ENCODE data around the gene GPR183. TPM values are rescaled to one million over a fixed set of nuclear protein-coding genes. Genes with fewer than 3 reads are reported as not detected.
A peak's percentile ranks its signal among the peaks of the same experiment; 100 is the strongest.

The GPR183 gene
- total RNA-seq, 1 donor from 2014 or later: not detected

- no peaks in the 10 kb centered on the region for H3K36me3 Mint-ChIP-seq (ENCODE audit: low read depth)
- H3K27ac Mint-ChIP-seq (ENCODE audit: unreplicated experiment): no peak overlapping the region
- TF ChIP-seq, protein P1, sequence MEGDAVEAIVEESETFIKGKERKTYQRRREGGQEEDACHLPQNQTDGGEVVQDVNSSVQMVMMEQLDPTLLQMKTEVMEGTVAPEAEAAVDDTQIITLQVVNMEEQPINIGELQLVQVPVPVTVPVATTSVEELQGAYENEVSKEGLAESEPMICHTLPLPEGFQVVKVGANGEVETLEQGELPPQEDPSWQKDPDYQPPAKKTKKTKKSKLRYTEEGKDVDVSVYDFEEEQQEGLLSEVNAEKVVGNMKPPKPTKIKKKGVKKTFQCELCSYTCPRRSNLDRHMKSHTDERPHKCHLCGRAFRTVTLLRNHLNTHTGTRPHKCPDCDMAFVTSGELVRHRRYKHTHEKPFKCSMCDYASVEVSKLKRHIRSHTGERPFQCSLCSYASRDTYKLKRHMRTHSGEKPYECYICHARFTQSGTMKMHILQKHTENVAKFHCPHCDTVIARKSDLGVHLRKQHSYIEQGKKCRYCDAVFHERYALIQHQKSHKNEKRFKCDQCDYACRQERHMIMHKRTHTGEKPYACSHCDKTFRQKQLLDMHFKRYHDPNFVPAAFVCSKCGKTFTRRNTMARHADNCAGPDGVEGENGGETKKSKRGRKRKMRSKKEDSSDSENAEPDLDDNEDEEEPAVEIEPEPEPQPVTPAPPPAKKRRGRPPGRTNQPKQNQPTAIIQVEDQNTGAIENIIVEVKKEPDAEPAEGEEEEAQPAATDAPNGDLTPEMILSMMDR (conservative IDR thresholded peaks at IDR 0.05): no peak
- DNase-seq (ENCODE audit: low read depth, low spot score): no peak
- no peak overlapping the region for H3K4me3 Mint-ChIP-seq
- no peaks in the 10 kb centered on the region for H3K4me1 Mint-ChIP-seq
- no peaks in the 10 kb centered on the region for H3K9me3 Mint-ChIP-seq
- H3K27me3 Mint-ChIP-seq (ENCODE audit: low read depth): no peaks in the 10 kb centered on the region
These were observed 14.0 kb downstream of the GPR183 start for GRCh38 chr13:99293178-99293577.

DNA sequence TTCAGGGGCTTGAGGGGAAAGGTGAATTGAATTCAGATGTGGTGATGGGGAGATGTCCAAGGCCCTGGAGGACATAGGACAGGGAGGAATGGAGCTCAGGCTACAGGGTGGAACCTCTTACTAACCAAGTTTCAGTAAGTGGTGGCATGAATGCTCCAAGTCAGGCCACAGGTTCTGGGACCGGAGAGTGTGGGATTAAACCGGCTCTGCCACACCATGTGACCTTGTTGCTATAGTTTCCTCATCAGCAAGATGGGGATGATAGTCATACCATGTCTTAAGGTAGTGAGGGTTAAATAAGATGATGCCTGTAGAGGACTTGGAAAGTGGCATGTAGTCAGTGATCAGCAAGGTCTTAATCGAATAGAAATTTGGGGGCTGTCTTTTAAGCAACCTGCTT is 16.3 kb downstream of the GPR183 start:
- Mint-ChIP-seq H3K4me1 (no peaks in the 10 kb centered on the region), H3K27ac (ENCODE audit: unreplicated experiment) (no peak overlapping the region), H3K4me3 (no peak overlapping the region), H3K9me3 (no peaks in the 10 kb centered on the region), H3K27me3 (ENCODE audit: low read depth) (no peaks in the 10 kb centered on the region), H3K36me3 (ENCODE audit: low read depth) (no peaks in the 10 kb centered on the region)
- TF ChIP-seq, protein P1 (conservative IDR thresholded peaks at IDR 0.05): no peak
- DNase-seq (ENCODE audit: low read depth, low spot score): no peak

DNA sequence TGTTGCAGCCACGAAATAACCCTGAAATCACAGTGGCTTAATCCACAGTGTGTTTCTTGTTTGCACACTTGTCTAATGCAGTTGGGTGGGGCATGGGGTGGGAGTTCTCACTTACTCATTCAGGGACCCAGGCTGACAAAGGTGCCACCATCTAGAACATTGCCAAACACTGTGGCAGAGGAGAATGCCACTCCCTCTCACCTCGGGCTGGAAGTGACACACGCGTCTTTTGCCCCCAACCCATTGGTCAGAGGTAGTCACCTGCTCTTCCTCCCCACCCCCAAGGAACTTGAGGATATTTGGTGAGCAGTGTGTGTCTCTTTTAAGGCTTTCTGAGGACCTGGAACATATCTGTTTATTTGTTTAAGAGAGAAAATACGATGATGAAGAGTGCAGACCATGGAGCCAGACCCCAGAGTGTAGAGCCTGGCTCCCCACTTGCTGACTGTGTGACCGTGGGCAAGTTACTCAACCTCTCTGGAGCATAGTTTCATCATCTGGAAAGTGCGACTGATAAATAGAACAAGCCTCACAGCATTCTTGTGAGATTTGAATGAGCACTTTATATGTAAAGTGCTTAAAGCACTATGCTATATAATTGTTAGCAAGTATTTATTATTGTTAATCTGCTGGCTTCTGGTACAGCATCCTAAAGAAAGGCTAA is 17.4 kb downstream of the GPR183 start:
- Mint-ChIP-seq H3K9me3 (no peaks in the 10 kb centered on the region), H3K27ac (ENCODE audit: unreplicated experiment) (no peak overlapping the region), H3K27me3 (ENCODE audit: low read depth) (no peaks in the 10 kb centered on the region), H3K4me3 (no peak overlapping the region), H3K36me3 (ENCODE audit: low read depth) (no peaks in the 10 kb centered on the region), H3K4me1 (no peaks in the 10 kb centered on the region)
- no peak for DNase-seq (ENCODE audit: low read depth, low spot score)
- TF ChIP-seq, protein P1 (conservative IDR thresholded peaks at IDR 0.05): no peak

DNA sequence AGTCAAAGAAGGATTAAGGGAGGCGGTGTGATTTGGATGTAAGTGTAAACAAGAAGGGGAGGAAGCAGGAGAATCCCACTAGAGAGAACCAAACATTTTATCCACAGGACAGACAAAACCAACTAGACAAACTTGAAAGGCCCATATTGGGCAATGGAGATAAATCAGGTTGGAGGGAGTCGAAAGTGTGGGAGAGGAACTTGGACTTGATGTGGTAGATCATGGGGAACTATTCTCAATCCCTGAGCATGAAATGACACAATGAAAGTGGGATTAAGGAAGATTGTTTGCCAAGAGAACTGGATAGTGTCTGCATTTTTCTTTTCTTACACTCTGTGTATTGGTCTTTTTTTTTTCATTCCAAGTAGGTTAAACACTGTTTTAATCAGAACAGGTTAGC is 17.9 kb downstream of the GPR183 start:
- Mint-ChIP-seq H3K9me3 (no peaks in the 10 kb centered on the region), H3K27ac (ENCODE audit: unreplicated experiment) (peak overlapping the region; percentile 54), H3K4me3 (no peak overlapping the region), H3K36me3 (ENCODE audit: low read depth) (no peaks in the 10 kb centered on the region), H3K27me3 (ENCODE audit: low read depth) (no peaks in the 10 kb centered on the region), H3K4me1 (no peaks in the 10 kb centered on the region)
- no peak for DNase-seq (ENCODE audit: low read depth, low spot score)
- TF ChIP-seq, protein P1 (conservative IDR thresholded peaks at IDR 0.05): no peak

DNA sequence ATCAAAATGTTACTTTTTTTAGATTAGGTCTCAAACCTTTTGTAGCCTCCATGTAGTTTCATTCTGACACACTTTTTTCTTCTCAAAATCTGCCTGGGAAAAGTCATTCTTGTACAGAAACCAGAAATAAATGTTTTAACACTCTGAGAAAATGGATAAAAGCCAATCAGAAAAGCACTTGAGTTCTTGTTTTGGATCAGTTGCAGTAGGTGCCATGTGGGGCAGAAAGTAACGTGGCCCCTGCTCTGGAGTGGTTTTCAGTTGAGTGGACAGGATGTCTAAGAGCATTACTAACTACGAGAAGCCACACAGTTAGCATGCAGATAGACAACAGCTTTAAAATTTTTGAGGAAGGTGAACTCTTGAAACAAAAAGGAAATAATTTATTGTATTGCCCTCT is 19.1 kb downstream of the GPR183 start:
- Mint-ChIP-seq H3K4me3 (no peak overlapping the region), H3K4me1 (no peaks in the 10 kb centered on the region), H3K36me3 (ENCODE audit: low read depth) (no peaks in the 10 kb centered on the region), H3K9me3 (no peaks in the 10 kb centered on the region), H3K27me3 (ENCODE audit: low read depth) (no peaks in the 10 kb centered on the region), H3K27ac (ENCODE audit: unreplicated experiment) (no peak overlapping the region)
- no peak for DNase-seq (ENCODE audit: low read depth, low spot score)
- TF ChIP-seq, protein P1 (conservative IDR thresholded peaks at IDR 0.05): no peak
